Upper lobe of left lung (tissue), 4 donors: ENCODE data around the gene PBX4.

Experiments used
- POLR2A ChIP-seq, 4 donors: fragments of 450-650 bp; IDR thresholded peaks; one replicate each; pipeline ENCODE4 v1.5.1; 2016 to 2017; ENCODE audit warnings: antibody characterized with exemption in 4 of 4, mild to moderate bottlenecking in 2 of 4
- TF ChIP-seq, protein P1 (sequence below), 6 experiments: fragments of 450-650 bp in 4 of 6; fragments of 200-600 bp in 2 of 6; sonication (generic) in 2 of 6; IDR thresholded peaks; one replicate each; pipeline ENCODE4 v1.5.1; 2016 to 2019; ENCODE audit warnings: antibody characterized with exemption in 6 of 6

DNA sequence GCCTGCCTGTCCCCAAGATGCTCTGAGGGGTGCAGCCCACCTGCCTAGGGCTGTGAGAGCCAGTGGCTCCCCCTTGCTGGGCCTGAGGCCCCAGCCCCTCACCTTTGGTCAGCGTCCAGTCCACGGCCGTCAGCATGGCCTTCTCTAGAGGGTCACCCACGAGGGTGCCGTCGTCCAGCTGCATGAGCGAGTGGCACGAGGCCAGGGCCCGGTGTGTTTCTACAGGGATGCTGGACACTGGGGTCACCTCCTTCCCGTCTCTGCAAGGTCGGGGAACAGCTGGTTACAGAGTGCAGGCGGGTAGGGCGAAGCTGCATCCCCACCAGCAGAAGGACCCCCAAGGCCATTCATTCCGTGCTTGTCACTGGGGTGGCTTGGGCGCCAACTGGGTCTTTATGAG is 36.0 kb upstream of the PBX4 start:
- TF ChIP-seq, protein P1, sequence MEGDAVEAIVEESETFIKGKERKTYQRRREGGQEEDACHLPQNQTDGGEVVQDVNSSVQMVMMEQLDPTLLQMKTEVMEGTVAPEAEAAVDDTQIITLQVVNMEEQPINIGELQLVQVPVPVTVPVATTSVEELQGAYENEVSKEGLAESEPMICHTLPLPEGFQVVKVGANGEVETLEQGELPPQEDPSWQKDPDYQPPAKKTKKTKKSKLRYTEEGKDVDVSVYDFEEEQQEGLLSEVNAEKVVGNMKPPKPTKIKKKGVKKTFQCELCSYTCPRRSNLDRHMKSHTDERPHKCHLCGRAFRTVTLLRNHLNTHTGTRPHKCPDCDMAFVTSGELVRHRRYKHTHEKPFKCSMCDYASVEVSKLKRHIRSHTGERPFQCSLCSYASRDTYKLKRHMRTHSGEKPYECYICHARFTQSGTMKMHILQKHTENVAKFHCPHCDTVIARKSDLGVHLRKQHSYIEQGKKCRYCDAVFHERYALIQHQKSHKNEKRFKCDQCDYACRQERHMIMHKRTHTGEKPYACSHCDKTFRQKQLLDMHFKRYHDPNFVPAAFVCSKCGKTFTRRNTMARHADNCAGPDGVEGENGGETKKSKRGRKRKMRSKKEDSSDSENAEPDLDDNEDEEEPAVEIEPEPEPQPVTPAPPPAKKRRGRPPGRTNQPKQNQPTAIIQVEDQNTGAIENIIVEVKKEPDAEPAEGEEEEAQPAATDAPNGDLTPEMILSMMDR (IDR thresholded peaks at IDR 0.05) = no peak
- no peak for TF ChIP-seq POLR2A (IDR thresholded peaks at IDR 0.05)
